Stimulated activated CD4-positive, alpha-beta T cell treated with anti-CD3 and anti-CD28 coated beads, TNF-alpha, amount 100 ng/mL, for 24 hours (primary cell): ENCODE data around the gene STRADA.

Source experiments
- DNase-seq, 3 experiments: peaks; one replicate each; pipeline ENCODE4 v3.0.0-alpha.2; 2020; ENCODE audit warnings: low read depth in 3 of 3

Gene STRADA

GRCh38 chr17:63741408-63742173 lies at the start of gene STRADA:
Gene STRADA, minus strand, starts transcription at chr17:63741799. Its CDS starts 13,430 bp downstream, at chr17:63728369.
- peak; percentile 97 to 99 (median 98) for DNase-seq

- DNase-seq = no peak
Measured at GRCh38 chr17:63790057-63790456, 48.5 kb upstream of the STRADA start.

- DNase-seq = no peak
Measured at GRCh38 chr17:63786971-63787711, 45.5 kb upstream of the STRADA start.

- DNase-seq = no peak
Measured at GRCh38 chr17:63786117-63786516, 44.5 kb upstream of the STRADA start.

- no peak for DNase-seq
Measured at GRCh38 chr17:63785556-63785955, 44.0 kb upstream of the STRADA start.

- DNase-seq = no peak
Measured at GRCh38 chr17:63783522-63783921, 41.9 kb upstream of the STRADA start.

GRCh38 chr17:63780928-63781327 lies 39.3 kb upstream of the STRADA start:
- DNase-seq = no peak

GRCh38 chr17:63780507-63780906 lies 38.9 kb upstream of the STRADA start:
- no peak for DNase-seq

- no peak for DNase-seq
Measured at GRCh38 chr17:63775420-63775819, 33.8 kb upstream of the STRADA start.

GRCh38 chr17:63774969-63775265 lies 33.3 kb upstream of the STRADA start:
- DNase-seq = no peak

GRCh38 chr17:63774141-63774968 lies 32.8 kb upstream of the STRADA start, which contains the start of gene DDX42:
Gene DDX42, plus strand, starts transcription at chr17:63774170. Its CDS starts 12,880 bp downstream, at chr17:63787050.
- DNase-seq = peak; percentile 15 to 89 (median 82)

- DNase-seq = peak; percentile 95 to 97 (median 97)
Measured at GRCh38 chr17:63773272-63774140, 31.9 kb upstream of the STRADA start, which contains the start of gene CCDC47. Gene CCDC47, minus strand, starts transcription at chr17:63773597. Its CDS starts 7,422 bp downstream, at chr17:63766175.

GRCh38 chr17:63772801-63773271 lies 31.2 kb upstream of the STRADA start:
- DNase-seq = no peak

GRCh38 chr17:63768433-63768832 lies 26.8 kb upstream of the STRADA start:
- no peak for DNase-seq

- DNase-seq = no peak
Measured at GRCh38 chr17:63766754-63767153, 25.2 kb upstream of the STRADA start.

GRCh38 chr17:63764716-63765115 lies 23.1 kb upstream of the STRADA start:
- no peak for DNase-seq

- DNase-seq = no peak
Measured at GRCh38 chr17:63762161-63763078, 20.8 kb upstream of the STRADA start.

- no peak for DNase-seq
Measured at GRCh38 chr17:63760771-63761539, 19.4 kb upstream of the STRADA start.

GRCh38 chr17:63758428-63758827 lies 16.8 kb upstream of the STRADA start:
- no peak for DNase-seq
